ENCODE results near the gene CHPF2.

The CHPF2 gene

GRCh38 chr7:151274936-151275812 lies 42.9 kb downstream of the CHPF2 start:
- no peak for TF ChIP-seq CTCF (conservative IDR thresholded peaks at IDR 0.05; ENCODE audit: low read depth, low read length)
- H3K4me3 ChIP-seq (ENCODE audit: low read depth, low read length), result no peak overlapping the region
- DNase-seq (ENCODE audit: low read depth), result no peak

- no peak overlapping the region for H3K4me3 ChIP-seq (ENCODE audit: low read depth, low read length)
- DNase-seq (ENCODE audit: low read depth), result no peak
- TF ChIP-seq CTCF (conservative IDR thresholded peaks at IDR 0.05; ENCODE audit: low read depth, low read length), result no peak
Measured at GRCh38 chr7:151275813-151276577, 43.7 kb downstream of the CHPF2 start.

- TF ChIP-seq CTCF (conservative IDR thresholded peaks at IDR 0.05; ENCODE audit: low read depth, low read length), result no peak
- DNase-seq (ENCODE audit: low read depth), result peak; percentile 76
- H3K4me3 ChIP-seq (ENCODE audit: low read depth, low read length), result peak overlapping the region; percentile 57
Measured at GRCh38 chr7:151276666-151277590, 44.6 kb downstream of the CHPF2 start.

GRCh38 chr7:151277631-151278030 lies 45.3 kb downstream of the CHPF2 start:
- DNase-seq (ENCODE audit: low read depth), result no peak
- no peak for TF ChIP-seq CTCF (conservative IDR thresholded peaks at IDR 0.05; ENCODE audit: low read depth, low read length)
- H3K4me3 ChIP-seq (ENCODE audit: low read depth, low read length), result no peak overlapping the region

- no peak for TF ChIP-seq CTCF (conservative IDR thresholded peaks at IDR 0.05; ENCODE audit: low read depth, low read length)
- no peak overlapping the region for H3K4me3 ChIP-seq (ENCODE audit: low read depth, low read length)
- no peak for DNase-seq (ENCODE audit: low read depth)
Measured at GRCh38 chr7:151278949-151279348, 46.7 kb downstream of the CHPF2 start.

- DNase-seq (ENCODE audit: low read depth), result no peak
- no peak for TF ChIP-seq CTCF (conservative IDR thresholded peaks at IDR 0.05; ENCODE audit: low read depth, low read length)
- H3K4me3 ChIP-seq (ENCODE audit: low read depth, low read length), result no peak overlapping the region
Measured at GRCh38 chr7:151279868-151280267, 47.6 kb downstream of the CHPF2 start.
